Glomerular visceral epithelial cell (primary cell): ENCODE measurements around the gene MCM6.
"Not testable (repeated sequence)": the region's sequence is repeated elsewhere in the genome, so short reads cannot be mapped to it uniquely, and the experiment has no call there.

ENCODE experiments used
- DNase-seq: peaks from one replicate; pipeline ENCODE4 v3.0.0-alpha.2; 2016; ENCODE audit errors: extremely low spot score

MCM6 gene

GRCh38 chr2:135876066-135876711 lies at the start of gene MCM6:
Gene MCM6 (minus strand): TSS chr2:135876443. CDS start chr2:135876365, 78 bp downstream.
- peak; percentile 100 for DNase-seq

GRCh38 chr2:135925571-135925970 lies 49.3 kb upstream of the MCM6 start:
- DNase-seq: no peak

GRCh38 chr2:135916207-135916606 lies 40.0 kb upstream of the MCM6 start:
- DNase-seq: peak; percentile 46

GRCh38 chr2:135914485-135914884 lies 38.2 kb upstream of the MCM6 start:
- no peak for DNase-seq

GRCh38 chr2:135913727-135914365 lies 37.6 kb upstream of the MCM6 start:
- peak; percentile 58 for DNase-seq

GRCh38 chr2:135909976-135910375 lies 33.7 kb upstream of the MCM6 start:
- no peak for DNase-seq

GRCh38 chr2:135905679-135906078 lies 29.4 kb upstream of the MCM6 start:
- no peak for DNase-seq

- DNase-seq: no peak
Measured at GRCh38 chr2:135904341-135904989, 28.2 kb upstream of the MCM6 start.

GRCh38 chr2:135903650-135904049 lies 27.4 kb upstream of the MCM6 start:
- no peak for DNase-seq

- DNase-seq: no peak
Measured at GRCh38 chr2:135899567-135899966, 23.3 kb upstream of the MCM6 start.

- DNase-seq: no peak
Measured at GRCh38 chr2:135898234-135898786, 22.1 kb upstream of the MCM6 start.

GRCh38 chr2:135894930-135895329 lies 18.7 kb upstream of the MCM6 start:
- DNase-seq: no peak

- no peak for DNase-seq
Measured at GRCh38 chr2:135893374-135893794, 17.1 kb upstream of the MCM6 start.

GRCh38 chr2:135890835-135891234 lies 14.6 kb upstream of the MCM6 start:
- DNase-seq: no peak

GRCh38 chr2:135890149-135890548 lies 13.9 kb upstream of the MCM6 start:
- DNase-seq: no peak

GRCh38 chr2:135888587-135888986 lies 12.3 kb upstream of the MCM6 start:
- DNase-seq: not testable (repeated sequence)

- DNase-seq: no peak
Measured at GRCh38 chr2:135885709-135886108, 9.5 kb upstream of the MCM6 start.

- no peak for DNase-seq
Measured at GRCh38 chr2:135882415-135882814, 6.2 kb upstream of the MCM6 start.

GRCh38 chr2:135876770-135877169 lies 527 bp upstream of the MCM6 start:
- DNase-seq: not testable (repeated sequence)

- DNase-seq: peak; percentile 64
Measured at GRCh38 chr2:135875491-135876065, 665 bp downstream of the MCM6 start.

- DNase-seq: no peak
Measured at GRCh38 chr2:135874777-135875365, 1.4 kb downstream of the MCM6 start.

- no peak for DNase-seq
Measured at GRCh38 chr2:135870571-135870970, 5.7 kb downstream of the MCM6 start.
